ENCODE results near the gene PTPRN2.

PTPRN2 gene

DNA sequence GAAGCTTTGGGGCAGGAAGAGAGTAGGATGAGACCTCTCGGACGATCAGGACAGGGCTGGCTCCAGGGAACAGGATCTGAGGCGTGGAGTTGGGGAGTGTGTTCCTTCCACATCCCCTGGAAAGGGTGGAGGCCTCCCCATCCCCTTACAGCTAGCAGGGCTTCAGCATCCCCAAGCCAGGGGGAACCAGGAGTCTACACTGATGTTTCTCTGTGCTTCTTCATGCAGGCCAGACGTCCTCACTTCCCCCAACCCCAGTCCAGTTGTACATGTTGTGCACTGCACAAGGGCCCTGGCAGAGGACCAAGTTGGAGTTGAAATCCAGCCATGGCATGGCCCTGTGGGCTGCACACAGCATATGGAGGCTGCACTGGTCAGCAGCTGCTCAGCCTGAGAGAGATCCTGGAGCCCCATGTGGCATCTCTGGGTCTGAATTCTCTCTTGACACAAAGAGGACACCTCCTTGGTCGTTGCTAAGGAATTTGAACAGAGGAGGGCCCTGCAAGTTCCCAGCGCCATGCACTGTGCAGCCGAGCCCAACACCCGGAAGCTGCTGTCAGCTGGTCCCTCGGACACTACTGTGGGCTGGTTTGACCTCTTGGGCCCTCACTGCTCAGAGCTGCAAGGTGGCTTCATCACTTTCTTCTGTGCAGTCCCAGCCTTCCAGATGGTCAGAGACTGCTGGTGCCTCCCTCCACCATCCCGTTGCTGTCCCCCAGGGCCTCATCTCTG lies 1069.7 kb downstream of the PTPRN2 start:
- no peak for TF ChIP-seq JUND (IDR thresholded peaks at IDR 0.05; ENCODE audit: low read depth)
- in situ Hi-C loops (cut with HindIII; ENCODE audit: low pct_unique_long_range_greater_than_20kb, low sequenced_read_pairs) = no loop called here
- DNase-seq (ENCODE audit: low read depth in 1 of 2, low spot score in 1 of 2) = no peak

DNA sequence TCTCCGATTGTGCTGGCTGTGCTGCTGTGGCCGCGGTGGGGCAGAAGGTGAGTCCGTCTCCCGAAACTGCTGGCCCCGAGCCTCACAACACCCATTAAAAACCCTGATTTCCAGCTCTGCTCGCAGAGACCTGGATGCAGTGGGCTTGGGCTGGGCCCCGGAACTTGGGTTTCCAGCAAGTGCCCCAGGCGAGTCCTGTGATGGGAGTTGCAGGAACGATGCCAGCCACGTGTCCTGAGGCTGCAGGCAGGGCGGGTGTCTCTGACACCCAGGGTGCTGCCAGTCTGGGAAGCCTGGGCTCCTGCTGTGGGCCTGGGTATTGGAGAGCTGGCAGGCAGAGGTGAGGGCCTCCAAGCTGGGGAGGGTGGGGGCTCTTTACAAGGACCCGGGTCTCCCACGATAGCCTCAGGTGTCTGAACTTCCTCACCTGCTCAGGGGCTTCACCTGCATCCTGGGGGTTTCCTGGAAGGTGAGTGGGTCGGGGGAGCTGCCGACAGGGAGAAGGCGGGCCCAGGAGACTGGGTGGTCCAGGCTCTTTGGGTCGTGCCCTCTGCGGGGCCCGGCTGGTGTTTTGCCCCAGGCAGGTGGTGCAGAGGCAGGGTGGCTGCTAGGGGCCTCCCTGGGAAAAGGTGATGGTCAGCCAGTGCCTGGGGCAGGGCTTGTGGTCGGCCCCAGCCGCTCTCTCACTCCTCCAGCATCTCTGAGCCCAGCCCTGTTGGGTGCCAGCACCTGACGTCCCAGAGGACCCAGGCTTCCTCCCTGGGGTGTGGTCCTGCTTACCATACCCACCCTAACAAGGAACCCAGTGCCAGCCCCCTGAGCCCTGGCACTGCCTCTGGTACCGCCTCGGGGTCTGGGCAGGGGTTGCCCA lies 1070.5 kb downstream of the PTPRN2 start:
- in situ Hi-C loops (cut with HindIII; ENCODE audit: low pct_unique_long_range_greater_than_20kb, low sequenced_read_pairs) = no loop called here
- no peak for DNase-seq (ENCODE audit: low read depth in 1 of 2, low spot score in 1 of 2)

DNA sequence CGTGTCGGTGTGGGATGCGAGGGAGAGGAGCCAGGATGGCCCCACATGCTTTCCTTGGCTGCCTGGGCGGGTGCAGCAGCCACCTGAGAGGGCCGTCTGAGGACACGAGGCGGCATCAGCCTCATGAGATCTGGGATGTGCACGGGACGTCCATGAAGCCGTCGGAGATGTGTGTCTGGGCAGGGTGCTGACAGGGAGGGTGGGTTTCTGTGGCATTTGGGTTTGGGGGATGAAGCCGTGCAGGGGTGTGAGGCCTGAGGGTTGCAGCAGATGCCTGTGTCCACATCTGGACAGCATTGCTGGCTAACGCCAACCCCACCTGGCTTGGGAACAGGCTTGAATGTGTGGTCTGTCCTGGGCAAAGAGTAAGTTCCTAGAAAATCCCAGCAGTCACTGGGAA lies 1071.3 kb downstream of the PTPRN2 start:
- in situ Hi-C loops (cut with HindIII; ENCODE audit: low pct_unique_long_range_greater_than_20kb, low sequenced_read_pairs) = no loop called here
- no peak for DNase-seq (ENCODE audit: low read depth in 1 of 2, low spot score in 1 of 2)
- TF ChIP-seq JUND (IDR thresholded peaks at IDR 0.05; ENCODE audit: low read depth) = no peak

More for the DNA sequence above, 1070.5 kb downstream of the PTPRN2 start:
- no peak for TF ChIP-seq JUND (IDR thresholded peaks at IDR 0.05; ENCODE audit: low read depth)

DNA sequence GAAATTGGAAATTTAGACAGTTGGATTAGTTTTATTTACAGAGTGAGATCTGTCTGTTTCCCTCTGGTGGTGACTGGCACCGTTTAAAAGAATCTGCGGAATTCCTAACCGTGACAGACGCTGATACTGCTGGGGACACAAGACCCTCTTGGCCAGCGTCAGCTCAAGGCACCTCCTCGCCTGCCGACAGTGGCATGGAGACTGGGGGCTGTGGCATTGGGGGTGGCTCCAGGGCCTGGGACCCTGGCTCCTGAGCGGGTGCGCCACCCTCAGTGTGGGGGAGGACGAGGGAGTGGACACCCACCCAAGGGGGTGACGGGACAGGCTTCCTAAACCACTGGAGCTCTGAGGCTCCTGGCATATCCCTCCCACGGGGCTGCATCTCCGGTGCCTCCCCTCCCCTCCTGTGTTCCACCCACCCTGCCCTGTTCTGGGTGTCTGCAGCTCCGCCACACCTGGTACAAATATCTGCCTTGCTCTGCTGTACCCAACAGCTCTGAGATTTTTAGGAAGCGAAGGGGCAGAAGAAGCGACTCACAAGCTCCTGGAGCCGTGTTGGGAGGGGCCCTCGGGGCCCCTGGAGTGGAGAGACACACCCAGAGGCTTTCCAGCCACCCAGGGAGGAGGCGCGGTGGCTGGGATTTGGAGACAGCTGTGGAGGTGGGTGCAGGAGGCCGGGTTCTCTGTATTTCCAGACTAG lies 1072.1 kb downstream of the PTPRN2 start:
- DNase-seq (ENCODE audit: low read depth in 1 of 2, low spot score in 1 of 2) = no peak
- no peak for TF ChIP-seq JUND (IDR thresholded peaks at IDR 0.05; ENCODE audit: low read depth)
- in situ Hi-C loops (cut with HindIII; ENCODE audit: low pct_unique_long_range_greater_than_20kb, low sequenced_read_pairs) = no loop called here

DNA sequence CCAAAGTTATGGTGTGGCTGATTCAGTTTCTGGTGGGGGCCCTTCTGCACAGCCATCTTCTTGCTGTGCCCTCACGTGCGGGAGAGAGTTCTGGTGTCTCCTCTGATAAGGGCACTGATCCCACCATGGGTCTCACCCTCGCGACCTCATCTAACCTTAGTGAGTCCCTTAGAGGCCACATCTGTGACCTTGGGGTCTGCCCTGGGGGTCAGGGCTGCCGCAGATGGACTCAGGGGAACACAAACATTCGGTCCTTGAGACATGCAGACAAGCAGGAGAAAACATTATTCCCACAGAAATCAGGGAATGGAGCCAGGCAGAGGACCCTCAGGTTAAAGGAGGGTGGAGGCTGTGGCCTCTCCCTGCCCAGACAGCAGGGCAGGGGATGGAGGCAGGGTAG lies 1072.9 kb downstream of the PTPRN2 start:
- no peak for DNase-seq (ENCODE audit: low read depth in 1 of 2, low spot score in 1 of 2)
- no peak for TF ChIP-seq JUND (IDR thresholded peaks at IDR 0.05; ENCODE audit: low read depth)
- in situ Hi-C loops (cut with HindIII; ENCODE audit: low pct_unique_long_range_greater_than_20kb, low sequenced_read_pairs) = no loop called here

DNA sequence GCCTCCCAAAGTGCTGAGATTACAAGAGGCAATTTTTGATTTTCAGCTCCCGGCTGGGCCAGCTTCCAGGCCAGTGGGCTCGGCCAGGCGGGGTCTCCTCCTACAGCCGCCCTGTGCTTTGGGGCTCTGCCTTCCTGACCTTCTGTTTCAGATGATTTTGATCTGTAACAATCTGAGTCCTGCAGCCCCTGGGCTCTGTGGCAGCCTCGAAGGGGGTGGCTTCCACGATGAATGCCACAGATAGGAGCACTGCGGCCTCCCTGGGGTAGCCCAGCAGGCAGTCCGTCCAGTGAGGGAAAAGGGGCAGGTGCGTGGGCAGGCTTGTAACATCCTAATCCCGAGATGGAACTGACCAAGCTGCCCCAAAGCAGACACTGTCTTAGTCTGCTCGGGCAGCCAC lies 1073.3 kb downstream of the PTPRN2 start:
- DNase-seq (ENCODE audit: low read depth in 1 of 2, low spot score in 1 of 2) = no peak
- in situ Hi-C loops (cut with HindIII; ENCODE audit: low pct_unique_long_range_greater_than_20kb, low sequenced_read_pairs) = no loop called here
- TF ChIP-seq JUND (IDR thresholded peaks at IDR 0.05; ENCODE audit: low read depth) = no peak

DNA sequence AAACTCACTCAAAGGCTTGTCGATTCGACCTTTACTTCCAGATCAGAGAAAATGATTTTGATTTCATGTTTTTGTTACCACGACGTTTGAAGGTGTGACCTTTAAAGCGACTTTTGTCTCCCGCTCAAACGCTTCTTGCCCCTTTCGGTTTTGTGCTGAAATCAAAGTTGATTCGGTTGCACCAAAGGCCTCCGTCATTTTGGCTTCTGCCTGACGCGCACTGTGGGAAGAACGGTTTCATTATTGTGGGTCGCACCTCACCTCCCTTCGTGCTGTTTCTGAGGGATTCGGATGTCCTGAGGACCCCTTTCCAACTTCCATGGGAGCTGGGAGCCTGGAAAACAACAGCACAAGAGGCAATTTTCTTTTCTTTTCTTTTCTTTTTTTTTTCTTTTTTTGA lies 1073.9 kb downstream of the PTPRN2 start:
- in situ Hi-C loops (cut with HindIII; ENCODE audit: low pct_unique_long_range_greater_than_20kb, low sequenced_read_pairs) = no loop called here
- TF ChIP-seq JUND (IDR thresholded peaks at IDR 0.05; ENCODE audit: low read depth) = no peak
- DNase-seq (ENCODE audit: low read depth in 1 of 2, low spot score in 1 of 2) = no peak

DNA sequence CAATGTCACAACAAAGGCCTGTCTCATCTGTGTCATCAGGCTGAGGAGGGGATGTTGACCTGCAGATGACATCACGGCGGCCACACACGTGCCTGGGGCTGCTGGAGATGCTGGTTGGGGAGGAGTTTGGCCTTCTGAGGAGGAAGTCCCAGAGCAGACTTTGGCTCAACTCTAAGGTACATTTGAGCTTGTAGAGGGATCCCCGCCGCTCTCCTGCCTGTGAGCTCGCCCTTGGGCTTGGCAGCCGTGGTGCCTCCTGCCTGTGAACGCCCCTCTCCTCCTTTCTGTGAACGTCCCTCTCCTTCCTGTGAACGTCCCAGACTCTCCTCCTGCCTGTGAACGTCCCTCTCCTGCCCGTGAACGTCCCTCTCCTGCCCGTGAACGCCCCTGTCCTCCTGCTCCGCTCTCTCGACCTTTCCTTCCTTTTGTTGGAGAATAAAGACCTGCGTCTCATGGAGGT lies 1074.4 kb downstream of the PTPRN2 start:
- DNase-seq (ENCODE audit: low read depth in 1 of 2, low spot score in 1 of 2) = no peak
- in situ Hi-C loops (cut with HindIII; ENCODE audit: low pct_unique_long_range_greater_than_20kb, low sequenced_read_pairs) = no loop called here
- no peak for TF ChIP-seq JUND (IDR thresholded peaks at IDR 0.05; ENCODE audit: low read depth)

DNA sequence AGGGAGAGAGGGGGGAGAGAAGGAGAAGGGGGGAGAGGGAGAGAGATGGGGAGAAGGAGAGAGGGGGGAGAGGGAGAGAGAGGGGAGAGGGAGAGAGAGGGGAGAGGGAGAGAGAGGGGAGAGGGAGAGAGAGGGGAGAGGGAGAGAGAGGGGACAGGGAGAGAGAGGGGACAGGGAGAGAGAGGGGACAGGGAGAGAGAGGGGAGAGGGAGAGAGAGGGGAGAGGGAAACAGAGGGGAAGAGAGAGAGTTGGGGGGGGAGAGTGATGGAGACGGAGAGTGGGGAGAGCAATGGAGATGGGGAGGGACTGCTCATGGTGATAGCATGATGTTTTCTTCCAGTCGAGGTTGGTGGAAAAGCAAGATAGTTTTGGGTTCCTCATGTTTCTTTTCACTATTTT lies 1078.4 kb downstream of the PTPRN2 start:
- in situ Hi-C loops (cut with HindIII; ENCODE audit: low pct_unique_long_range_greater_than_20kb, low sequenced_read_pairs) = no loop called here
- TF ChIP-seq JUND (IDR thresholded peaks at IDR 0.05; ENCODE audit: low read depth) = no peak

DNA sequence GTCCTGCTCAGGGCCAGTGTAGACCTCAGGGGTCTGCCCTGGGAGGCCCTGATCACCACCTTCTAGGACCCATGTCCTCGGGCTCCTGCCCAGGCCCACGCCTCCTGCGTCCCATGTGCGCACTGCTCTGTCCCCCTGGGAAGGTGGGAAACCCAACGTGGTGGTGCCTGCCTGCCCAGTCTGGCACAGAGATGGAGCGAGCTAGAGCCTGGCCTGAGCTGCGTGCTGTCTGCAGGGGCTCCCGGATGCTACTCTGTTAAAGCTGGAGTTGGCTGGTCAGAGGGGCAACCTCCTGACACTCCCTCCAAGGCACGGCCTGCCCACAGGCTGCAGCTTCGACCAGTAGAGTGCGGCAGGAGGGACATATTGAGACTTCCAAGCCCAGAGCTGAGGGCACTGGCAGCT lies 1079.1 kb downstream of the PTPRN2 start:
- in situ Hi-C loops (cut with HindIII; ENCODE audit: low pct_unique_long_range_greater_than_20kb, low sequenced_read_pairs) = no loop called here
- TF ChIP-seq JUND (IDR thresholded peaks at IDR 0.05; ENCODE audit: low read depth) = no peak
- DNase-seq (ENCODE audit: low read depth in 1 of 2, low spot score in 1 of 2) = no peak

More for the DNA sequence above, 1078.4 kb downstream of the PTPRN2 start:
- no peak for DNase-seq (ENCODE audit: low read depth in 1 of 2, low spot score in 1 of 2)

DNA sequence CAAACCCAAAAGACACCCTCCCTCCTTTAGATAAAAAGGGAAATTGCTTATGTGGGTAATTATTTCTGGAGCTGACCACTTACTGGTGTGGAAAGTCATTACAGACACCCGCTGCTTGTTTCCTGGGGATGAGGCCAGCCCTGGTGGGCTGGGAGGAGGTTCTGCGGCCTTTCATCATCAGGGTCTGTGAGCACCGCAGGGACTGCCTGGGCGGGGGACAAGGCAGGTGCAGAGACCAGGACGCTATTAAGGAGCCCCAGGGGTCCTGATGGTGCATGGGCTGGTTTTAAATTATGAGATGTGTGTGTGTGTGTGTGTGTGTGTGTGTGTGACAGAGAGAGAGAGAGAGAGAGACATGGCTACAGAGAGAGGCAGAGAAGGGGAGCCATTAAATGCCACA lies 1079.6 kb downstream of the PTPRN2 start:
- TF ChIP-seq JUND (IDR thresholded peaks at IDR 0.05; ENCODE audit: low read depth) = no peak
- DNase-seq (ENCODE audit: low read depth in 1 of 2, low spot score in 1 of 2) = no peak
- in situ Hi-C loops (cut with HindIII; ENCODE audit: low pct_unique_long_range_greater_than_20kb, low sequenced_read_pairs) = no loop called here

DNA sequence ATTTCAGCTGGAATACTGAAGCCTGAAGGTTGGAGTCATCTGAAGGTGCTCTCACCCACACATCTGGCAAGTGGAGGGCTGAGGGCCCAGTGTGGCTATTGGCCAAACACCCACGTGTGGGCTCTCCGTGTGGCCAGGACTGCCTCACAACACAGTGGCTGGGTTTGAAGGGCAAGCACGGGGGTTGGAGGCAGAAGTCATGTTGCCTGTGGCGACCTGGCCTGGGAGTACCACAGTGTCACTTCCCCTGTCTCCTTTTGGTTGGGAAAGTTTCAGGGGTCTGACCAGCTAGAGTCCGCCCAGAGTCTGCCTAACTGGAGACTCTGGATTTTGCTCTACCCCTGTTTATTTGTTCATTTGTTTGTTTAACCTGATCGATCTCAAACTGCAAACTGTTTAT lies 1081.4 kb downstream of the PTPRN2 start:
- DNase-seq (ENCODE audit: low read depth in 1 of 2, low spot score in 1 of 2) = no peak
- TF ChIP-seq JUND (IDR thresholded peaks at IDR 0.05; ENCODE audit: low read depth) = no peak
- in situ Hi-C loops (cut with HindIII; ENCODE audit: low pct_unique_long_range_greater_than_20kb, low sequenced_read_pairs) = no loop called here

DNA sequence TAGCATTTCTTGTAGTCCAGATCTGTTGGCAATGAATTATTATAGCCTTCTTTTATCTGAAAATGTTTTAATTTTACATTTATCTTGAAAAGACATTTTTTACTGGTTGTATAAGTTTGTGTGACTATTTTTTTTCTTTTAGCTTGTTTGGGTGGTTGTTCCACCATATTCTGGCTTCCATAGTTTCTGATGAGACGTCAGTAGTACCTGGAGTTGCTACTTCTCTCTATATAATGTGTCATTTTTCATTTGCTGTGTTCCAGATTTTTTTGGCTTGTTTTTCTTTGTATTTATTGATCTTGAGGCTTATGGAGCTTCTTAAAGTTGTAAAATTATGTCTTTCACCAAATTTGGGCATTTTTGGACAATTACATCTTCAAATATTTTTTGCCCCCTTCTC lies 1082.0 kb downstream of the PTPRN2 start:
- TF ChIP-seq JUND (IDR thresholded peaks at IDR 0.05; ENCODE audit: low read depth) = no peak
- DNase-seq (ENCODE audit: low read depth in 1 of 2, low spot score in 1 of 2) = no peak
- in situ Hi-C loops (cut with HindIII; ENCODE audit: low pct_unique_long_range_greater_than_20kb, low sequenced_read_pairs) = no loop called here

Data from T47D (cell line).